HG03175 (cell line): Measurements from ENCODE around the gene TOM1L2.
A peak's percentile ranks its signal among the peaks of the same experiment; 100 is the strongest.

Experiments used
- ATAC-seq: cut with Tn5 transposase; IDR thresholded peaks from one replicate; pipeline ENCODE4 v1.9.1; 2021; ENCODE audit warnings: mild to moderate bottlenecking, moderate library complexity; ENCODE audit not compliant: unreplicated experiment

The TOM1L2 gene

DNA sequence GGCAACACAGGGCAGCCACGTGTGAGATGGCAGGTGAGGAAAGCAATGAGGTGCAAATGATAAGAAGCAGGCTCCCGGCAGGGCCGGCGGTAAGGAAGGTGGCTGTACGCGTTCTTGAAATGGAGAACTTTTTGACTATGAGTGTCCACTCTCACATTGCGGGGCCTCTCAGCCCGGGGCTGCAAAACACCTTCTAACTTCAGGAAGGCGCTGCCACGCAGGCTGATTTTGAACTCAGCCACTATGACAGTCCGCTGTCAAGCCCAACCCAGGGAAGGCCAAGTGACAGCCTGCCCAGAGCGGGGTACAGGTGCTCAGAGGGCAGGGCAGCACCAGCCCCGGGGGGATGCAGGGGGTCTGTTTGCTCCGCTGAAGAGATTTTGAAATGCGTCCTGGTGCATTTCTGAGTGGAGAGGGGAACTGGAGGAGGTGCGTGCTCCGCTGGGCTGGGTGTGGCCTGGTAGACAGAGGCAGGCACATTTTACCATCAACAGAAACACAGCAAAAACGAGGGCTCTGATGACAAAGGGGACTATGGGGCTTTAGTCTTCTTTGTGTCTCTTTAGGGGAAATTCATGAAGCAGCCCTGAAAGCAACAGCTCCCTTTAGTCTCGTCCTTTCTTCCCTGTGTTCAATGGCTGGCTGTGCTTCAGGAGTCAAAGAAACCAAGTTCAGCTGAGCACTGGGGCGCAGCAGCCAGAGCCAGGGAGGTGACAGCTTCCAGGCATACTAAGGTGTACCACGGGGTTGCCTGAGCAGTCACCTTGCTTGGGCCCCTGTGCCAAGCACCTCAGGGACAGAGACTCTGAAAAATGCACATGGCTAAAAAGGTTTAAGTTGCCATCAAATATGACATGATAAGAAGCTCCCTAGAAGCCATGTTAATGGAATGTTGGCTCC lies 120.8 kb downstream of the TOM1L2 start:
- ATAC-seq = no peak

DNA sequence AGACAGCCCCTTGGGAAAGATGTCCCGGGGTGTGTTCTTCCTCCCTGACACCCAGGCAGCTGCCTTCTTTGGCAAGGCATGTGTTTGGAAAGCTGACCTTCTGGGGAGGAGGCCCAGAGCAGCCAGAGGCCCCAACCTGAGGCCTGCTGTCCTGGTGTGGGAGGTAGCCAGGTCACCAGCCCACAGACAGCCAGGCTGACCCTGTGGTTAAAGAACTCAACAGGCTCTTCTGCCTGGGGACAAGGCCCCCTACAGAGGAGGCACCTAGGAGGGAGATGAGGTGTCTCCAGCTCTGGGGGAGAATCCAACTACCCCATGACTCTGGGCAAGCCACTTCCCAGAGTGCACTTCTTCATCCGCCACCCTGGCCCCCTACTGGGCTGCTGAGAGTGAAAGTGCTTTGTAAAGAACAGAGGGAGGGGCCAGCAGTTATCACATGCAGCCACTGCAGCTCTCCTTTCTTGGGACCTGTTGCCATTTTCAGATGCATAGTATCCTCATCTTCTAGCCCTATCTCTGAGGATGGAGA lies 122.3 kb downstream of the TOM1L2 start:
- no peak for ATAC-seq

DNA sequence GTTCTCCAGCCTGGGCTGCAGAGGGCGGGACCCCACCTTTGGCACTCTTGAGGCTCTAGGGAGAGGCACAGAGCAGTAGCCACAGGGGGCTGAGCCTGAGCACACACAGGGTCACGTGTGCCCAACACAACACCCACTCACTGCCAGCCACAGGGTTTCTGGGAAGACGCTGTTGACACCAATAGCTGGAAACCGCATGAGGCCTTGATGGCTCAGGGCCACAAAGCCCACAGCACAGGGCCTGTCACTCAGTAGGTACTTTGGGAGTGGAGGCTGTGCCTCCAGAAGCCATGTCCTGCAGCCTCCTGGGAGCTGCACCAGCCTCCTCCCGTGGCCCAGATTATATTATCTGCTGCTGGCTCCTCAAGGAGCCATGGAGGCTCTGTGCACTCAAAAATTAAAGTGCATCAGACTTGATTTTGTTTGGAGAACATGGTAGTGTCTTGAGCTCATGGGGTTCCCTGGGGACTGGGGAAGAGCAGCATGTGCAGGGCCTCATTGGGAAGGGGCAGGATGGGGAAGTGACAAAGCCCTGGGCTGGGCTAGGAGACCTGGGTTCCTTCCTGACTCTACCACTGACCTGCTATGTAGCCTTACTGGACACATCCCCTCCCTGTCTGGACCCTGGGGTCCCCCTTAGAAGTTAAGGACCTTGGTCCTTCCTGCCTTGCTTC lies 122.9 kb downstream of the TOM1L2 start:
- no peak for ATAC-seq

DNA sequence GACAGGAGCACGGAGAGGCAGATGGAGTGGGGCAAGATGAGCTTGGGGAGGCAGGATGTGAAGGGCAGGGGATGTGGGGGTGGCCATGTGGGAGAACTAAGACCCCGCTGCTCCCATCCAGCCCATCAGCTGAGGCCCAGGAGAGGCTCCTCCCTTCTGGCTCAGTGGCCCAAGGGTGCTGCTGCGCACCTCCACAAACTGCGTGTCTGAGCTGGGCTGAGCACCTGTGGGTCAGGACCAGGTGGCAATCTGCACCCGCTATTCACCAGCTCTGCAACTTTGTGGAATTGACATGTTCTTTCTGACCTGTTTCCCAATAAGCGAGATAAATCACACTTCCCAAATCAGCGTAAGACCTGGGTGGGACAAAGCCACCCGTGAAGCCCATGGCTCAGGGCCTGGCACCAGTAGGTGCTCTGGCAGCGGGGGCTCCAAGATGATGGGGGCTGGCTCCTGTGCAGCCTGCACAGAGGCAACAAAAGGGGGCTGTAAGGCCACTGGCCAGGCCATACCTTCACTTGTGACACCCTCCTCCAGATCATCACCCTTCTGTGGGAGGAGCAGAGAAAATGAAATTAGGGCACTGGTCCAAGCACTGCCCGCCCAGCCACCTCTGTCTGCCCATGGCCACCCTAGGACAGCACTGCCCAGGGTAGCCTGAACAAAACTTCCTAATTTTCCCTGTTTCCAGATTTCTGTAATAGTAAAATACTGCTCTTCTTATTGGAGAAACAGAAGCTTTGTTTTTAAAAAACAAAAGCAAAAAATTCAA lies 123.7 kb downstream of the TOM1L2 start:
- ATAC-seq = no peak

DNA sequence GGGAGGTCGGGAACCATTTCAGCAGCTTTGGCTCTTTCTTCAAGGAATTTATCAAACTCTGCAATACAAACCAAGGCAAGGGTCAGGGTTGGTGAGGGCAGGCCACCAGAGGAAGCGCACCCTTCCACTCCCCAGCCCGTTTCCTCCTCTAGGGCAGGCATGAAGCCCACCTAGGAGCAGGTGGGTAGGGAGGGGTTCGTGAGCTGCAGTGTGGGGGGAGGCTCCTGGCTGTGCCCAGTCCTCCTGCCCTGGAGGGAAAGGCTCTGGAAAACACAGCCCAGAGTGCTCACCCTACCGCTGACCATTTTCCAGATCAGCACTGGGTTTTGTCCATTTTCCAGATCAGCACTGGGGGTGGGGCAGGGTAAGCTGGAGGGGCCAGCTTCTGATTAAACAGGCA lies 124.5 kb downstream of the TOM1L2 start:
- no peak for ATAC-seq

DNA sequence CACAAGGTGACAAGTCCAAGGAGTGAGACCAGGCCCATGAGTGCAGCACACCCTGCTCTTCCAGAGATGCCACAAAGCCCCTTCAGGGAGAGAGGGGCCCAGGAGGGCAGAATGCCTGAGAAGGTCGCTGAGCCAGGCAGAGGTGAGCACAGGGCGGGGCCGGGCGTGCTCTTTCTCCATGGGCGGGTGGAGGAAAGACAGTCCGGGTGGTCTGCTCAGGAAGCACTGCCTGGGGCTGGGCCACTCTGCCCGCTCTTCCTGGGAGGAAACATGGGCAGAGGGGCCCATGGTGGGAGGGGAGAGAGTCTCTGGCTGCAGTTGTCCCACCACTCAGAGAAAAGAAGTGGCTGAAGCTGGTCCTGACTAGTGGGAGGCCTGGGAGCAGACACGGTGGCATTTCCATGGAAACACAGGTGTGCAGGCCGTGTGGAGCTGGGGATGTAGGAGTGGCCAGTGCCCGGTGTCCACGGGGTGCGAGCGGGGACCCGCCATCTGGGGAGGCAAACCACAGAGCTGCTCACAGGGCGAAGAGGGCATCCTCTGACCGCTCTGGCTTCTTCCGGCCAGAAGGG lies 125.0 kb downstream of the TOM1L2 start:
- ATAC-seq = no peak

DNA sequence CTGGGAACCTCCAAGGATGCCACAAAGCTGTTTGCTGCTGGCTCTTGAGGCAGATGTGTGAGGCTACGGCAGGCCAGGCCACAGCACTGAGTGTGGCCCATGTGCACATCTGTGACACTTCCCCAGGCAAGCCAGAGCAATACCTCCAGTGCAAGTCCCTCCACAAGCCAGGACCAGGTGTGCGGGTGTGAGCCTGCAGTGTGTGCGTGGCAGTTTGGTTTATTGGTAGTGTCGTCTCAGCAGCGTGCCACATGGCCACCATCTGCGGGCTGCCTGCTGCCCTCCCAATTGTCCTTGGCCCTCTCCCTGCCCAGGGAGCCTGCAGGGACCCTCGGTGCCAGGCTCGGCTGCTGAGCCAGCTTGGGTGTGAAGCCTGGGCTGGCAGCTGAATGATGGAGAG lies 125.6 kb downstream of the TOM1L2 start:
- no peak for ATAC-seq

DNA sequence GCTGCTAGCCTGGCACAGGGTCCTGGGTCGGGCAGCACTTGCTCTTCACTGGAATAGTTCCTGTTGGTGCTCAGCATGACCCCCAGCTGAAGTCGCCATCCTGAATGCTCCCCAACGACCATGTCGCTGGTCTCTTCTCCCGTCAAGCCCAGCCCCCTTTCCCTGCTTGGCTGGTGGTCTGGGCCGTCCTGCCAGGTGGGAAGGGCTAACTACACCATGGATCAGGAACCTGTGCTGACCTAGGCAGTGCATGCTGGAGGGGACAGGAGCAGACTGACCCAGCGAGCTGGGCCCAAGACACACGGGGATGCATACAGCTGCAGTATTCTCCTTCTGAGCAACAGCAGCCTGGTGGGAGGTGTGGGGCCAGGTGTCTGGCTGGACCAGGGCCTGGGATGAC lies 126.2 kb downstream of the TOM1L2 start:
- no peak for ATAC-seq

DNA sequence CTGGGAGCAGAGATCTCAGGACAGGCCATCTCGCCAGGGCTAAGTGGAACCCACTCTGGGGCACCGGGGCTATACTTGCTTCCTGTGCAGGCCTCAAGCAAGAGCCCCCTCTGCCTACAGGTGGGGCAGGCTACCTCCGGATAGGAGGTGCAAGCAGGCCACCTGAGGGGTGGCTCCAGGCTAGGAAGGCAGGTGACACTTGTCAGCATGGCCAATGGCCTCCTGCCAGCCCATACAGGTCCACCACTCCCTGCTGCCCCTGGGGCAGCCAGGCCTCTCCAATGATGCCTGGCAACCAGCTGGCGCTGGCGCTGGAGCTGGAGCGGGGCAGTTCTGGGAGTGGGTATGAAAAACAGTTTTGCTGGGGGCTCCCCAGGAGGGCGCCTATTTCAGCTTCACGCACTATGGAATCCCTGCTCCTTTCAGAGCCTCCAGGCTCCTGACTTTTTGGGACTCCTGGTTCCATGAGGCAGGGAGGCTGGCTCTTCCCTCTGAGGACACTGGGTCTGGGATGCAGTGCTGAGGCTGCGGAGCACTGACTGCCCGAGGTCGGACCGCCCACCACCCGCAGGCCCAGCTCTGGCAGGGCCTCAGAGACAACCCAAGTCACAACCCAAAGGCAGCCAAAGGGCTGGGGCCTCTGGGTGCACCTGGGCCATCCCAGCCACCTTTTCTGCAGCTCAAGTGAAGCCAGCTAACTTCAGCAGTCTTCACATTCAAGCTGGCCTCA lies 127.0 kb downstream of the TOM1L2 start:
- no peak for ATAC-seq

DNA sequence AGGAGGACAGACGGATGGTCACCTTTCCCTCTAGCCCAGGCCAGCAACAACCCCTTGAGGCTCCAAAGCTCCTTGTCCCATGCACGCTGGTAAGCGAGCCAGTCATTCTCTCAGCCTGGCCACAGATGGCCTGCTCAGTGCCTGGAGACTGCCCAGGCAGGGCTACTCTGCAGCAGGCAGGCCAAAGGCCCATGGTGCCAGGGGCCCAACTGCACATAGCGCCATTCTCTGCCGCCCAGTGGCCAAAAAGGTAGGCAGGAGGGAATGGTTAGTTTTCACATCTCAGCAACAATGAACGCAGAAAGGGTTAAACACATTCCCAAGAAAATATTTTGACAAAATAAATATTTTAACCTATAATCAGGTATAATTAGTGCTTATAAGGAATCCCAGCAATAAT lies 127.7 kb downstream of the TOM1L2 start:
- no peak for ATAC-seq

DNA sequence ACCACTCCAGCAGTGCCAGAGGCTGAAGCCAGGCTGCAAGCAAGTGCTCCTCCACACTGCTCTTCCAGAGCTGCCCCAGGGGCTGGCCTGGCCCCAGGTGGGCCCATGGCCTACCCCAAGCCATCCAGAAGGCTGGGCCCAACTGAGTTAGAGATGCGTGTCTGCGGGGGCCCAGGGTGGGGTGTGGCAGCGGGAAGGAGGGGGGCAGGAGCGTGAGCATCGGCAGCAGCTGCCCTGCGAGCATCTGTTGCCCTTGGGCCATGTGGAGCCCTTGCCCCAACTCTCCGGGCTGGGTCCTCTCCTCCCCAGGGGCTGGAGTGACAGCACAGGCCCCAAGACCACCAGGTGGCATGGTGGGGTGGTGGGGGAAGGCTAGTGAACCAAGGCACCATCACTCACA lies 128.1 kb downstream of the TOM1L2 start:
- no peak for ATAC-seq

DNA sequence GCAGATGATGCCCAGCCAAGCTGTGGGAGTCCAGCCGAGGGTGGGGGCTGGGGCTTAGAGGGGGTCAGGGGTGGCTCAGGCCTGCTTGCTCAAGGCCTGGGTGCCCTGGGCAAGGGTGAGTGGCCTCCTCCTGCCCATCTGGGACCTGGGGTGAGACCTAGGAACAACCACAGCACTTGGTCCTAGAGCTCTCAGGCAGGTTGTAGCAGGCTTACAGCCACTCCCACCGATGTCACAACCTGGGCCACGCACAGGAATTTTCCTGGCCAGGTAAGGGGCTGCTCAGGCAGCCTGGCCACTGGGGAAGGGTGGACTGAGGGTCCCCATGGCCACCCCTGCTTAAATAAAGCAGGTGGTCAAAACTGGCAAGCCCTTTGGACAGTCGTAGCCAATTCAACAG lies 129.1 kb downstream of the TOM1L2 start:
- ATAC-seq = no peak

DNA sequence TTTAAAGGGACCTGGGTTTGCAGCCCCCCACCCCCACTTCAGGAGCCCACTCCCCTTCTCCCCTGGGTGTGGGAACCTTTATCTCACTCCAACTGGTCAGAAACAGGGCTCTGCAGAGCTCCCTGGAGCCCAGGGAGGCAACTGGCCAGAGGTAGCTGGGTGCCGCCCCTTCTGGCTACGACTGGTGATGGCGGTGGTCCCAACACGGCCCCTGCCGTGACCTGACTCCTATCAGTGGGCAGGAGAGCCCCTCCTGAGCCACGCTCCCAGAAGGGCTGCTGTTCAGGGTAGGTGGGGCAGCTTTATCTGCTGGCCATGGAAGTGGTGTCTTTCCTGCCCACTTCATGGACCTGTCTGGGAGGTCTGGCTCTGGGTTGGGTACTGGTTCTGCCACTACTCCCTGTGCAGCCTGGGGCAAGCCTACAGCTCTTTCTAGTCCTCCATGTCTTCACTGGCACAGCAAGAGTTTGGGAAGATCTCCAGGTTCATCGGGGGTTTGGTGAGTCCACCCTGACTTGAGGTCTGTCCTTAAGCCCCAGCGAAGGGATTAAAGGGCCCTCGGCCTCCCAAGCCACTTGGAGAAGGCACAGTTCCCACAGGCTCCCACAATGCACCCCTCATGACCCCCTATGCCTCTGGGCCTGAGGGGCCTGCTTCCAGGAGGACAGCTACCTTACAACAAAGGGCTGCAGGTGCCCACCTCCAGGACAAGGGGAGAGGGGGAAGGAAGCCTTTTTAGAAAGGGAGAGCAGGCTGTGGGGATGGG lies 129.9 kb downstream of the TOM1L2 start:
- no peak for ATAC-seq

DNA sequence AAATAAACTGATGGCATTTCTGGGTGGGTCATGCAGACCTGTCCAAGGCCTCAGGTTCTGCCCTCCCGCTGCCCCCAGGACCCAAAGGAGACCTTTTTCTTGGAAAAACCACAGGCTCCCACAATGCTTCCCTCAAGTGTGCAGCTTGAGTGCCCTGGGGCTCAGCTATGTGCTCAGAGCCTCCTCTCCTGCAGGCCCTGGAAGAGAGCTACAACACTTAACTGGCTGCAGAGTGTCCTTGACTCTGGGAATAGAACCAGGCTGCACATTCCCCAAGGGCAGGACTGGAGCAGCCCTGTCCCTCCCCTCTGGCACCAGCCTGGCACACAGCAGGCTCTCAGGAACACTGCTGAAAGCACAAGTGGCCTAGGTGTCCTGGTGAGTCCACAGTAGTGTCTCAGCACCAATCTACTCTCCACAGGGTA lies 130.6 kb downstream of the TOM1L2 start:
- no peak for ATAC-seq

DNA sequence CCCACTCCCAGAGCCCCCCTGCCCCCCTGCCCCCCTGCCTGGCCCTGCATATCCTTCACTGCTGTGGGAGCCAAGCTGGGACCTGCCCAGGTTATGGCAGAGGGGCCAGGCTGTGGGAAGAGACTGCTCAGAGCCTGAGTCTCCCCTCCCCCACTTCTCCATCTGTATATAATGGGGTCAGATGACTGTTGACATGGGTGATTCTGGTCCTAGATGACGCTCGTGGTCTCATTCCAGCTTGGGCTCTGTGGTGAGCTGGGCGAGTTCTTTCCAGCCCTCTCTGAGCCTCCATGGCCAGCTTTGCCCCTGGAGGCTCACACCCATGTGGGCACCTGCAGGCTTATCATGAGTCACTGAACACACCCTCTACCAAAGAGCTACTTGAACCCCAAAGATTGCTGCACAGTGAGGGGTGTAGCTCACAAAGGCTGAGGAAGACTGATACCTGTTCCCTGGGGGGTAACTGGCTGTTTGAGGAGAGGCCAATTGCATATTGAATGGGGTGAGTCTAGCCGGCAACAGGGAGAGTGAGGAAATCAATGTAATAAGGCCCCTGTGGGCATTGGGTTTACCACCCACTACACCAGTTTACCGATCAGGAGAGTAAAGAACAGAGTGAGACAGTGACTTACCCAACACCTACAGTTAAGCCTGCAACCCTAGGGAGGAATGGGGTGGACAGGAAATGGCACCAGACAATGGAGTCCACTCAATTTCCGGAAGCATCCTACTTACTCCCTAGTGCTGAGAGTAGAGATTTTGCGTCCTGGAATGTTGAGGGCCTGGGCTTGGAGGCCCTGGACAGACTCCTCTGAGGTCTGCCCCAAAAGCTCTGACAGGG lies 131.2 kb downstream of the TOM1L2 start:
- no peak for ATAC-seq

DNA sequence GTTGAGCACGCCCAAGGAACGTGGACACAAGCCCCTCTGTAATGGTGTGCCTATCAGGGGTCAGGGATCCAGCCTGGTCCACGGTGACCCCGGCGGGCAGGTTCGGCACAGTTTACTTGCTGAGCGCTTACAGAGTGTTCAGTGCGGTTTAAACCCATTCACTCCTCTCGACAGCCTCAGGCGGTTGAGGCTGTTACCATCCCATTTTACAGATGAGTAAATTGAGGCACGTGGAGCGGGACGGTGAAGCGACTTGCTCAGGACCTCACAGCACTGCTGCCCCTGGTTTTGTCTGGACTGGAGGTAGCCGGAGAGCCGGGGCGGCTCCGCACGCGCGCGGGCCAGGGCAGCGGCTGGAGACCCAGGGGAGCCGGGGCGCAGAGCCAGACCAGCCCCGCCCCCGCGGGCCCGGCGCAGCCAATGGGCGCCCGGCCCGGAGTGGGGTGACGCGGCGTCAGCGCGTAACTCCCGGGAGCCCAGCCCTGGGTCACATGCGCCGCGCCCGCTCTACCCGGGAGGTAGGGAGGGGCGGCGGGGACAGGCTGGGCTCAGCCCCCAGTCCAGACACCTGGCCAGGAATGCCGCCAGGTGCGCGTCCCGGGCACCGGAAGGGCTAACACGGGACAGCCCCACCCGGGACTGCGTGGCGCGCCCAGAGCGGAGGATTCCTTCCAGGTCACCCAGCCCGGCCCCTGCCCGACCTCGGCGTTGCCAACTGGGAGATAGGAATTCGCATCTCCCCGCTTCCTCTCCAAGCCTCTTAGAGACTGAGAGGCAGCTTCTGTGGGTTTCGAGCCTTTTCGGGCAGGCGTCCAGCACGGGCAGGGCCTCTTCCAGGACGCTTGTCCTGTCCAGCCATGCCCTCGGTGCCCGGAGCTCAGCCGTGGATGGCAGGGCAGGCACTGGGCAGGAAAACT lies 132.2 kb downstream of the TOM1L2 start:
- peak; percentile 64 for ATAC-seq
